HG02840 (cell line): ENCODE data around the gene ADAM8.

Experiments
- ATAC-seq: cut with Tn5 transposase; IDR thresholded peaks from one replicate; pipeline ENCODE4 v1.9.1; 2021; ENCODE audit warnings: mild to moderate bottlenecking, moderate library complexity, moderate number of reproducible peaks; ENCODE audit not compliant: unreplicated experiment, low FRiP score

ADAM8 gene

GRCh38 chr10:133309100-133309719, 32.5 kb upstream of the ADAM8 start:
- ATAC-seq, result peak; percentile 72

- peak; percentile 75 for ATAC-seq
Observed at GRCh38 chr10:133308421-133309099, 31.9 kb upstream of the ADAM8 start, which contains the start of the genes TUBGCP2 and ZNF511. Gene TUBGCP2 (minus strand): TSS chr10:133308872. CDS start chr10:133302941, 5,931 bp downstream. Gene ZNF511 (plus strand): TSS chr10:133308914. CDS start chr10:133308944, 30 bp downstream.

GRCh38 chr10:133307776-133308420, 31.2 kb upstream of the ADAM8 start:
- peak; percentile 31 for ATAC-seq

- ATAC-seq, result no peak
Observed at GRCh38 chr10:133306941-133307379, 30.3 kb upstream of the ADAM8 start.

GRCh38 chr10:133306097-133306476, 29.4 kb upstream of the ADAM8 start:
- no peak for ATAC-seq

- ATAC-seq, result no peak
Observed at GRCh38 chr10:133303206-133303605, 26.5 kb upstream of the ADAM8 start.

- no peak for ATAC-seq
Observed at GRCh38 chr10:133302230-133302629, 25.6 kb upstream of the ADAM8 start.

- no peak for ATAC-seq
Observed at GRCh38 chr10:133299738-133300137, 23.1 kb upstream of the ADAM8 start.

GRCh38 chr10:133299224-133299623, 22.6 kb upstream of the ADAM8 start:
- ATAC-seq, result no peak

- ATAC-seq, result no peak
Observed at GRCh38 chr10:133298466-133298865, 21.8 kb upstream of the ADAM8 start.

- no peak for ATAC-seq
Observed at GRCh38 chr10:133297504-133297903, 20.8 kb upstream of the ADAM8 start.

GRCh38 chr10:133295426-133296320, 19.0 kb upstream of the ADAM8 start:
- no peak for ATAC-seq

GRCh38 chr10:133294189-133294588, 17.5 kb upstream of the ADAM8 start:
- no peak for ATAC-seq

- no peak for ATAC-seq
Observed at GRCh38 chr10:133293810-133294119, 17.1 kb upstream of the ADAM8 start.

- no peak for ATAC-seq
Observed at GRCh38 chr10:133292919-133293809, 16.5 kb upstream of the ADAM8 start.

- ATAC-seq, result no peak
Observed at GRCh38 chr10:133289761-133290160, 13.1 kb upstream of the ADAM8 start.

GRCh38 chr10:133287832-133288500, 11.3 kb upstream of the ADAM8 start:
- ATAC-seq, result no peak

GRCh38 chr10:133286366-133286765, 9.7 kb upstream of the ADAM8 start:
- ATAC-seq, result no peak

GRCh38 chr10:133285217-133285616, 8.5 kb upstream of the ADAM8 start:
- no peak for ATAC-seq
